MM.1S (cell line): ENCODE results near the gene DSCAM.

ENCODE experiments used
- DNase-seq: peaks from one replicate; pipeline ENCODE4 v3.0.0-alpha.2; 2015
- H2AFZ ChIP-seq: fragments of 300-600 bp; sonication (generic); 2 replicates; pipeline ENCODE4 v1.6.0; 2016; ENCODE audit warnings: antibody characterized with exemption, low read length
- H3F3A ChIP-seq: fragments of 300-600 bp; sonication (generic); 2 replicates; pipeline ENCODE4 v1.6.1; 2016; ENCODE audit warnings: mild to moderate bottlenecking, antibody characterized with exemption, low read length, moderate library complexity, mixed read lengths; ENCODE audit not compliant: insufficient read depth
- H3K27ac ChIP-seq: fragments of 300-600 bp; sonication (generic); 2 replicates; pipeline ENCODE4 v1.5.1; 2016; ENCODE audit warnings: mild to moderate bottlenecking, low read length
- H3K27me3 ChIP-seq: fragments of 300-600 bp; sonication (generic); replicated peaks from 2 replicates; pipeline ENCODE4 v1.6.0; 2016; ENCODE audit warnings: low read length; ENCODE audit not compliant: insufficient read depth
- H3K36me3 ChIP-seq: fragments of 300-600 bp; sonication (generic); replicated peaks from 2 replicates; pipeline ENCODE4 v1.6.1; 2016; ENCODE audit warnings: mild to moderate bottlenecking, low read length, mixed read lengths; ENCODE audit not compliant: insufficient read depth
- H3K4me1 ChIP-seq: fragments of 300-600 bp; sonication (generic); 2 replicates; pipeline ENCODE4 v1.6.1; 2016; ENCODE audit warnings: low read length, mixed read lengths
- H3K4me2 ChIP-seq: fragments of 300-600 bp; sonication (generic); 2 replicates; pipeline ENCODE4 v1.6.0; 2016; ENCODE audit warnings: low read depth, low read length
- H3K4me3 ChIP-seq: fragments of 300-600 bp; sonication (generic); 2 replicates; pipeline ENCODE4 v1.5.1; 2016; ENCODE audit warnings: low read length, mixed read lengths
- H3K79me2 ChIP-seq: fragments of 300-600 bp; sonication (generic); 2 replicates; pipeline ENCODE4 v1.6.1; 2016; ENCODE audit warnings: mixed run types, low read length, mixed read lengths
- H3K9ac ChIP-seq: fragments of 300-600 bp; sonication (generic); 2 replicates; pipeline ENCODE4 v1.6.1; 2016; ENCODE audit warnings: low read length, mixed read lengths
- H3K9me2 ChIP-seq: fragments of 300-600 bp; sonication (generic); replicated peaks from 2 replicates; pipeline ENCODE4 v1.6.1; 2016; ENCODE audit warnings: mild to moderate bottlenecking, low read length, mixed read lengths; ENCODE audit not compliant: insufficient read depth
- H3K9me3 ChIP-seq: fragments of 300-600 bp; sonication (generic); replicated peaks from 2 replicates; pipeline ENCODE4 v1.6.1; 2016; ENCODE audit warnings: mild to moderate bottlenecking, low read length, mixed read lengths; ENCODE audit not compliant: insufficient read depth
- H4K20me1 ChIP-seq: fragments of 300-600 bp; sonication (generic); 2 replicates; pipeline ENCODE4 v1.6.1; 2016; ENCODE audit warnings: mild to moderate bottlenecking, low read length, moderate library complexity, mixed read lengths; ENCODE audit not compliant: insufficient read depth
- CTCF ChIP-seq: fragments of 300-600 bp; sonication (generic); IDR thresholded peaks from 2 replicates; pipeline ENCODE4 v1.5.1; 2016; ENCODE audit warnings: antibody characterized with exemption, low read length, mixed read lengths
- EZH2 ChIP-seq: fragments of 300-600 bp; sonication (generic); optimal IDR thresholded peaks from 2 replicates; pipeline ENCODE3; 2017; ENCODE audit warnings: low read depth, mild to moderate bottlenecking, antibody characterized with exemption, low read length, mixed read lengths
- EZH2phosphoT487 ChIP-seq: fragments of 300-600 bp; sonication (generic); IDR thresholded peaks from 2 replicates; pipeline ENCODE4 v1.6.1; 2018; ENCODE audit warnings: antibody characterized with exemption, low read length

DSCAM gene

GRCh38 chr21:40018871-40019475, 828.0 kb downstream of the DSCAM start:
- peaks cover 86% of the 10 kb centered on the region for H3K79me2 ChIP-seq
- H3F3A ChIP-seq, result peaks cover 77% of the 10 kb centered on the region
- TF ChIP-seq CTCF (no peak), EZH2phosphoT487 (no peak), EZH2 (no peak)
- no peak overlapping the region for H3K4me3 ChIP-seq
- DNase-seq, result no peak
- H2AFZ ChIP-seq, result no peak overlapping the region
- no peak overlapping the region for H3K9ac ChIP-seq
- no peaks in the 10 kb centered on the region for H3K9me2 ChIP-seq
- H3K4me2 ChIP-seq, result no peak overlapping the region
- peaks cover 45% of the 10 kb centered on the region for H3K36me3 ChIP-seq
- no peaks in the 10 kb centered on the region for H3K9me3 ChIP-seq
- H3K4me1 ChIP-seq, result peaks cover 79% of the 10 kb centered on the region
- no peaks in the 10 kb centered on the region for H3K27me3 ChIP-seq
- H3K27ac ChIP-seq, result peak overlapping the region; percentile 4; the same call in 1 of the 2 replicates
- H4K20me1 ChIP-seq, result peaks cover 56% of the 10 kb centered on the region

GRCh38 chr21:40016667-40017066, 830.3 kb downstream of the DSCAM start:
- no peak overlapping the region for H2AFZ ChIP-seq
- H3K79me2 ChIP-seq, result peaks cover 97% of the 10 kb centered on the region
- H4K20me1 ChIP-seq, result peaks cover 63% of the 10 kb centered on the region
- peaks cover 92% of the 10 kb centered on the region for H3K4me1 ChIP-seq
- H3K9me3 ChIP-seq, result no peaks in the 10 kb centered on the region
- peak overlapping the region; percentile 6; the same call in 1 of the 2 replicates for H3K4me3 ChIP-seq
- peak overlapping the region; percentile 89 for H3K27ac ChIP-seq
- peak overlapping the region; percentile 67 for H3K9ac ChIP-seq
- H3F3A ChIP-seq, result peaks cover 93% of the 10 kb centered on the region
- peak overlapping the region; percentile 62 for H3K4me2 ChIP-seq
- no peaks in the 10 kb centered on the region for H3K27me3 ChIP-seq
- H3K36me3 ChIP-seq, result peaks cover 37% of the 10 kb centered on the region
- TF ChIP-seq EZH2phosphoT487 (no peak), CTCF (no peak), EZH2 (no peak)
- no peaks in the 10 kb centered on the region for H3K9me2 ChIP-seq
- peak; percentile 84 for DNase-seq

- H3K36me3 ChIP-seq, result peaks cover 36% of the 10 kb centered on the region
- H3K9me3 ChIP-seq, result no peaks in the 10 kb centered on the region
- peak; percentile 93 for DNase-seq
- H3K4me1 ChIP-seq, result peaks cover 92% of the 10 kb centered on the region
- peak overlapping the region; percentile 89 for H3K27ac ChIP-seq
- H3K9me2 ChIP-seq, result no peaks in the 10 kb centered on the region
- H2AFZ ChIP-seq, result no peak overlapping the region
- peak overlapping the region; percentile 62 for H3K4me2 ChIP-seq
- TF ChIP-seq CTCF, result no peak
- no peak for TF ChIP-seq EZH2phosphoT487
- TF ChIP-seq EZH2, result no peak
- peaks cover 93% of the 10 kb centered on the region for H3F3A ChIP-seq
- peak overlapping the region; percentile 67 for H3K9ac ChIP-seq
- H3K27me3 ChIP-seq, result no peaks in the 10 kb centered on the region
- H4K20me1 ChIP-seq, result peaks cover 62% of the 10 kb centered on the region
- H3K79me2 ChIP-seq, result peaks cover 97% of the 10 kb centered on the region
- peak overlapping the region; percentile 6; the same call in 1 of the 2 replicates for H3K4me3 ChIP-seq
These were observed 830.7 kb downstream of the DSCAM start for GRCh38 chr21:40016234-40016633.
